Uterus (tissue), 4 donors: Measurements from ENCODE around the gene DNAJB1. TPM values are rescaled to one million over a fixed set of nuclear protein-coding genes. Genes with fewer than 3 reads are reported as not detected.
"Not testable (repeated sequence)": the region's sequence is repeated elsewhere in the genome, so short reads cannot be mapped to it uniquely, and the experiment has no call there.

Experiments
- DNase-seq, 2 donors: peaks; one replicate each; pipeline ENCODE4 v3.0.0-alpha.2; 2019 to 2020
- H3K27ac ChIP-seq, 2 donors: fragments of 200-600 bp; sonication (generic); 1 replicate in 1 of 2; 2 replicates in 1 of 2; pipeline ENCODE4 v1.5.1; 2016 to 2018
- H3K27me3 ChIP-seq, 2 donors: fragments of 200-600 bp; sonication (generic); one replicate each; pipeline ENCODE4 v1.5.1; 2018 to 2019; ENCODE audit warnings: control low read depth in 1 of 2
- H3K36me3 ChIP-seq, 2 donors: fragments of 200-600 bp; sonication (generic); one replicate each; pipeline ENCODE4 v1.5.1; 2019; ENCODE audit warnings: control low read depth in 1 of 2
- H3K4me1 ChIP-seq, 2 donors: fragments of 200-600 bp; sonication (generic); one replicate each; pipeline ENCODE4 v1.5.1; 2018 to 2019; ENCODE audit warnings: control low read depth in 1 of 2
- H3K4me3 ChIP-seq, 2 donors: fragments of 200-600 bp; sonication (generic); 1 replicate in 1 of 2; 2 replicates in 1 of 2; pipeline ENCODE4 v1.5.1; 2018 to 2019; ENCODE audit warnings: mild to moderate bottlenecking in 1 of 2
- H3K9me3 ChIP-seq, 2 donors: fragments of 200-600 bp; sonication (generic); one replicate each; pipeline ENCODE4 v1.5.1; 2019; ENCODE audit warnings: control low read depth in 1 of 2
- POLR2A ChIP-seq, 2 donors: fragments of 450-650 bp; IDR thresholded peaks; one replicate each; pipeline ENCODE4 v1.6.1; 2016; ENCODE audit warnings: antibody characterized with exemption in 2 of 2, mild to moderate bottlenecking in 1 of 2, moderate library complexity in 1 of 2
- intact Hi-C: fragments of 100-400 bp; cut with DNase I; formaldehyde crosslinking; loops from one replicate; pipeline ENCODE4 v1.15.1; 2023; ENCODE audit warnings: low total_unique reads
- total RNA-seq, 4 donors: library from RNA; depleted of rRNA in 3 of 4; stranded (reverse); fragments of >200 nt in 3 of 4; gene quantifications; one replicate each; pipeline versions ENCODE4 v1.1.0 to v1.2.4, GENCODE V29; 2014 to 2023
- TF ChIP-seq, protein P1 (sequence below), 4 experiments: fragments of 200-600 bp in 2 of 4; fragments of 450-650 bp in 2 of 4; sonication (generic) in 2 of 4; IDR thresholded peaks; one replicate each; pipeline ENCODE4 v1.5.1; 2016 to 2019; ENCODE audit warnings: antibody characterized with exemption in 4 of 4, mild to moderate bottlenecking in 2 of 4, moderate library complexity in 1 of 4
- donor health status: DM: yes; HTN: yes; CAD: no.

Gene DNAJB1
- total RNA-seq, 4 donors from 2014 or later: 10.2 to 66.9 (median 40.6) TPM

DNA sequence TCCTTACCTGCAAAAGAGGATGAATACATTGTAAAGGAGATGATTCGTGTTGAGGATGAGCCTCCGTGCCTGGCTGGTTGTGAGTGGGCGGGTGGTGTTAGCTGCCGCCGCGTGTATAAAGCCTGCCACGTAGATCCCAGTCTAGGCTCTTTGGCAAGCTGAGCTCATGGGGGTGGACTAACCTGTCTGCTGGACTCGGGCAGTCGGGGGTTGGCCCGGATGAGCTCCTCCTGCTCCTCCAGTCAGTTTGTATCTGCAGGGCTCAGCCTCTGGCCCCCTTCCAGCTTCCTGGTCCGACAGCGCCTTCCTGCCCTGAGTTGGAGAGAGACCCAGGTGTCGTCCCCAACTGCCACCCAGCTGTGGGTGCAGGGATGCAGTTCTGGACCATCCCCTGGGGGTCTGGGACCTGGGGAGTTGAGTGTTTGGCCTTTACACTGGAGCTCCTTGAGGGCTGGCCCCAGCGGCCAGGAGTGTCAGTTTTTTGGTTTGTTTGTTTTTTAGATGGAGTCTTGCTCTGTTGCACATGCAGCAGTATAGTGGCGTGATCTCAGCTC lies 32.1 kb upstream of the DNAJB1 start:
- no peaks in the 10 kb centered on the region for H3K9me3 ChIP-seq
- no peak for DNase-seq
- intact Hi-C loops: no loop called here
- no peak for TF ChIP-seq POLR2A (IDR thresholded peaks at IDR 0.05)
- TF ChIP-seq, protein P1, sequence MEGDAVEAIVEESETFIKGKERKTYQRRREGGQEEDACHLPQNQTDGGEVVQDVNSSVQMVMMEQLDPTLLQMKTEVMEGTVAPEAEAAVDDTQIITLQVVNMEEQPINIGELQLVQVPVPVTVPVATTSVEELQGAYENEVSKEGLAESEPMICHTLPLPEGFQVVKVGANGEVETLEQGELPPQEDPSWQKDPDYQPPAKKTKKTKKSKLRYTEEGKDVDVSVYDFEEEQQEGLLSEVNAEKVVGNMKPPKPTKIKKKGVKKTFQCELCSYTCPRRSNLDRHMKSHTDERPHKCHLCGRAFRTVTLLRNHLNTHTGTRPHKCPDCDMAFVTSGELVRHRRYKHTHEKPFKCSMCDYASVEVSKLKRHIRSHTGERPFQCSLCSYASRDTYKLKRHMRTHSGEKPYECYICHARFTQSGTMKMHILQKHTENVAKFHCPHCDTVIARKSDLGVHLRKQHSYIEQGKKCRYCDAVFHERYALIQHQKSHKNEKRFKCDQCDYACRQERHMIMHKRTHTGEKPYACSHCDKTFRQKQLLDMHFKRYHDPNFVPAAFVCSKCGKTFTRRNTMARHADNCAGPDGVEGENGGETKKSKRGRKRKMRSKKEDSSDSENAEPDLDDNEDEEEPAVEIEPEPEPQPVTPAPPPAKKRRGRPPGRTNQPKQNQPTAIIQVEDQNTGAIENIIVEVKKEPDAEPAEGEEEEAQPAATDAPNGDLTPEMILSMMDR (IDR thresholded peaks at IDR 0.05): no peak
- no peak overlapping the region for H3K27ac ChIP-seq
- no peaks in the 10 kb centered on the region for H3K27me3 ChIP-seq
- H3K4me3 ChIP-seq: no peak overlapping the region
- H3K36me3 ChIP-seq: no peaks in the 10 kb centered on the region
- H3K4me1 ChIP-seq: no peaks in the 10 kb centered on the region

DNA sequence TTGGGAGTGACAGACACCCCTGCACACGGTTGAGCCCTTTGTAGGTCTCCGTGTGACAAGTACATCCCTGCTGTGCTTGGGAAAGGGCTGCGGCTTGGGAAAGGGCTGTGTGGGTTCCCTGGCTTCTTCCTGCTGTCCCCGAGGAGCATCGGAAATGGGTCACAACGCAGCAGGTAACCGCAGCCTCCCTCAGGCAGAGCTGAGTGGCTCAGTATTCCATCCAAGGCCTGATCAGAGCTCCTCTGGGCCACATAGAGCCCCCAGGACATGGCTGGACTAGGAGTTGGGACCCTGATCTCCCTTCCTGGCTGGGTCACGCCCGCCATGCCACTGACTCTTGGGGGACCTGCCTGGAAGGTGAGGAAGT lies 27.5 kb upstream of the DNAJB1 start:
- Histone ChIP-seq H3K27me3 (no peaks in the 10 kb centered on the region), H3K9me3 (no peaks in the 10 kb centered on the region), H3K4me1 (no peaks in the 10 kb centered on the region), H3K4me3 (no peak overlapping the region), H3K27ac (no peak overlapping the region), H3K36me3 (no peaks in the 10 kb centered on the region)
- TF ChIP-seq, protein P1 (IDR thresholded peaks at IDR 0.05): no peak
- TF ChIP-seq POLR2A (IDR thresholded peaks at IDR 0.05): no peak
- DNase-seq: no peak
- intact Hi-C loops: no loop called here

DNA sequence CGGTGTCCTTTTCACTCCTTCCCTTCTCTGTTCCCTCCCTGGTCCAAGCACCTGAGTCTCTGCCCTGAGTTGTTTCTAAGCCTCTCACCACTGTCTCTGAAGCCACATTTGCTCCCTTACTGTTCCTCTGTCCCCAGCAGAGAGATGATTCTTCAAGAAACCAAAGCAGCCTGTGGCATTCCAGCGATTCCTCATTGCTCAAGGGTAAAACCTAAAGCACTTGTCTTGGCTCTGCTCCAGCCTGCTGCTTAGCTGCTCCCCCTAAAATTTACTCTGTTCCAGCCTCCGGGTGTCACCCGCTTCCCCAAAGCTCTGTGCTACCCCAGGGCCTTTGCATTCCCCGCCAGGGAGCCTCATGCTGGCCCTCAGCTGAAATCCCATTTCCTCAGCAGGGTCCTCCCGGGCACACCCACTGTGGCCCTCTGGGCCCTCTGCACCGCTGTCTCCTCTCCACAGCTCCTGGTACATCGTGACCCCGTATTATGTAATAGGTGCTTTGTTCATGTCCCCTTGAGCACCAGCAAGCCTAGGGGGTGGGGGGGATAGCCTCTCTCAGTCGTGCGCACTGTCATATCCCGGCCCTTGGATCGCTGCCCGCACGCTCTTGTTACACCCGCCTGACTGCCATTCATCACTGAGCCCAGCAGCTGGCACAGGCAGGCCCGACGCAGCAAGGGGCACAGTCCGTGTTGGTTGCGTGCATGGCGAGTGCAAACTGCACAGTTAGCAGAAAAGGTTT lies 26.9 kb upstream of the DNAJB1 start:
- H3K27ac ChIP-seq: no peak overlapping the region
- H3K4me3 ChIP-seq: no peak overlapping the region
- no peaks in the 10 kb centered on the region for H3K27me3 ChIP-seq
- intact Hi-C loops: no loop called here
- no peak for TF ChIP-seq POLR2A (IDR thresholded peaks at IDR 0.05)
- TF ChIP-seq, protein P1 (IDR thresholded peaks at IDR 0.05): no peak
- no peaks in the 10 kb centered on the region for H3K36me3 ChIP-seq
- H3K4me1 ChIP-seq: no peaks in the 10 kb centered on the region
- H3K9me3 ChIP-seq: no peaks in the 10 kb centered on the region
- DNase-seq: no peak

DNA sequence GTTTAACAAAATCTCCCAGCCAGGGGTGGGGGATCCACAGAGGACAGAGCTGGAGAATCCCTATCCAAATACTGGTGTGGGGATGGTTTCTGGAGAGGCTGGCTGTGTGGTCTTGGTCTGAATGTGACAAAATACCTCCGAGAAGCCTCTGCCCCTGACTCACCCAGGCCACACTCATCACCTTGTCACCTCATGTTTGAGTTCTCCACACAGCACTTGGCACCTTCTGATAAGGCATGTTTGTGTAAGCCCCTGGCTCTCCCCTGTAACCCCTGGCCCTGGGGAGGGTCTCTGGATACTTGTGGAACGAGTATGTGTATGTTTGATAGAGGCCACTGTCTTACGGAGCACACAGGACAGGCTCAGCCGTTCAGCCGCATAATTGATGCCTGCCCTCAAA lies 25.9 kb upstream of the DNAJB1 start:
- Histone ChIP-seq H3K4me3 (no peak overlapping the region), H3K9me3 (no peaks in the 10 kb centered on the region), H3K27ac (no peak overlapping the region), H3K27me3 (no peaks in the 10 kb centered on the region), H3K4me1 (no peaks in the 10 kb centered on the region), H3K36me3 (no peaks in the 10 kb centered on the region)
- intact Hi-C loops: no loop called here
- DNase-seq: no peak
- no peak for TF ChIP-seq POLR2A (IDR thresholded peaks at IDR 0.05)
- TF ChIP-seq, protein P1 (IDR thresholded peaks at IDR 0.05): no peak

DNA sequence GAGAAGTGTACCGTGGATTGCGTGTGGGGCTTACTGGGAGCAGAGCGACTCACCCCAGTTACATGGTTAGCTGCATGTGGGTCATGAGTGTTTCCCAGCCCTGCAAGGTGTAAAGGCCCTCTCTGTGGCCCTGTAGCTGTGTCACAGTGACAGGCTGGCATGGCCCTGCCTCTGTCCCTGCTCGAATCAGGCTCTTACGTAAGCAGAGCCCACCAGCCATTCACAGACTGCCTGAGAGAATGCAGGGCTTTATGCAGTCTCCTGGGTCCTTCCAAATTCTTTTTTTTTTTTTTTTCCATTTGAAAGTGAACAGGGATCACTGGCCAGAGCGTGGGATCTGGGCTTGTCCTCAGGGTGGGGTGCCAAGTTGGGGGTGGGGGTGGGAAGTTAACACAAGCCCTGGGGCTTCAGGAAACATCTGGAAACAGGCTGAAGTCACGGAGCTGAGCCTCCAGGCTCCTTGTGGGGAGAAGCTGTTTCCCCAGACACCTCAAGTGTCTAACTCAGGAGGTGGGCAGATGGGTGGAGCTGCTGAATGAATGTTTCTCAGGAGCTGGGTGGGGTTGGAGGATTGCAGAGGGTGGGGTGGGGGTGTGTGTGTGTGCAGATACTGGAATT lies 24.6 kb upstream of the DNAJB1 start:
- H3K9me3 ChIP-seq: no peaks in the 10 kb centered on the region
- no peaks in the 10 kb centered on the region for H3K36me3 ChIP-seq
- TF ChIP-seq, protein P1 (IDR thresholded peaks at IDR 0.05): no peak
- TF ChIP-seq POLR2A (IDR thresholded peaks at IDR 0.05): no peak
- H3K4me1 ChIP-seq: no peaks in the 10 kb centered on the region
- no peak for DNase-seq
- H3K27me3 ChIP-seq: no peaks in the 10 kb centered on the region
- peak overlapping the region in 1 of 2 donors; percentile 57 for H3K27ac ChIP-seq
- H3K4me3 ChIP-seq: no peak overlapping the region
- intact Hi-C loops: no loop called here

DNA sequence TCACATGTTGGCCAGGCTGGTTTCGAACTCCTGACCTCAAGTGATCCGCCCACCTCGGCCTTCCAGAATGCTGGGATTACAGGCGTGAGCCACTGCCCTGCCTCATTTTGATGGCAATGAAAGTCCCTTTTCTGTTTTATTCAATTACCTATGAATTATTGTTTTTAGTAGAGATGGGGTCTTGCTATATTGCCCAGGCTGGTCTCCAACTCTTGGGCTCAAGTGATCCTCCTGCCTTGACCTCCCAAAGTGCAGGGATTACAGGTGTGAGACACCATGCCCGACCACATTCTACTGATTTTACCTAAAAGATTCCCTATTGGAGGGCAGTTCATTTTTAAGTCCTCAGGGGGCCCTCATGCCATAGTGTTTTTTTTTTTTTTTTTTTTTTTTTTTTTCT lies 23.8 kb upstream of the DNAJB1 start:
- H3K9me3 ChIP-seq, H3K27ac ChIP-seq, H3K27me3 ChIP-seq, DNase-seq, H3K36me3 ChIP-seq, H3K4me3 ChIP-seq, H3K4me1 ChIP-seq, intact Hi-C loops: not testable (repeated sequence)
